ENCODE data around the gene PHTF2. TPM values are rescaled to one million over a fixed set of nuclear protein-coding genes. Genes with fewer than 3 reads are reported as not detected.
"Not testable (repeated sequence)": the region's sequence is repeated elsewhere in the genome, so short reads cannot be mapped to it uniquely, and the experiment has no call there.

The PHTF2 gene
- total RNA-seq, 1 experiment from 2014 or later, result 17.3 TPM

- no peaks in the 10 kb centered on the region for H3K36me3 ChIP-seq (replicated peaks; ENCODE audit: control insufficient read depth, insufficient read depth, low read length)
- DNase-seq, result no peak
- H3K4me3 ChIP-seq (ENCODE audit: insufficient read depth, low read depth, low read length), result no peak overlapping the region
- H3K27me3 ChIP-seq (ENCODE audit: control insufficient read depth, insufficient read depth, low read length), result no peaks in the 10 kb centered on the region
Measured at GRCh38 chr7:77979219-77979618, 180.6 kb downstream of the PHTF2 start.

DNA sequence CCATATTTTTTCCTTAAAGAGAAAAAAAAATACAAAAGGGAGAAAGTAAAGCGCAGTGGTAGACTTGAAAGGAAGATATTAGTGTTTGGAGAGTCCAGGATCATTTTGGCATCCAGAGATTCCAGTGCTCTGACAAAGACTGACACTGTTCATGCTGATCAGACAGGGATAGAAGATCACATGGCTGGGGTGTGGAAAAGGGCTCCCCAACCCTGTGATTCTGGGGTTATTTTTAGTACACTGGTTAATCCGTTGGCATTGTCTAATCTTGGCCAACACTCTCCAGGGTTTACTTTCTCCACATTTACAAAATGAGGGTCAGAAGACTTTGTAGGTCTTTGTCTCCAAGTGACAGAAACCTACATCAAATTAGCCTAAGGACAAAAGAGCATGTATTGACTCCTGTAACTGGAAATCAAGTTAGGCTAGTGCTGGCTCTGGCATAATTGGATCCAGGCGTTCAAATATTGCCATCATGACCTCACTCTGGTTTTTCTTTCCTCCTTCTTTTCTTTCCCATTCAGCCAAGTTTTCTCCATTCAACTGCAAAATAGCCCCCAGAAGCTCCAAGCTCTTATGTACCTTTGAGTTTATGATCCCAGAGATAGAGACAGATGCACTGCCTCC lies 181.6 kb downstream of the PHTF2 start:
- DNase-seq, result no peak
- Histone ChIP-seq H3K36me3 (replicated peaks; ENCODE audit: control insufficient read depth, insufficient read depth, low read length) (no peaks in the 10 kb centered on the region), H3K4me3 (ENCODE audit: insufficient read depth, low read depth, low read length) (no peak overlapping the region), H3K27me3 (ENCODE audit: control insufficient read depth, insufficient read depth, low read length) (no peaks in the 10 kb centered on the region)

DNA sequence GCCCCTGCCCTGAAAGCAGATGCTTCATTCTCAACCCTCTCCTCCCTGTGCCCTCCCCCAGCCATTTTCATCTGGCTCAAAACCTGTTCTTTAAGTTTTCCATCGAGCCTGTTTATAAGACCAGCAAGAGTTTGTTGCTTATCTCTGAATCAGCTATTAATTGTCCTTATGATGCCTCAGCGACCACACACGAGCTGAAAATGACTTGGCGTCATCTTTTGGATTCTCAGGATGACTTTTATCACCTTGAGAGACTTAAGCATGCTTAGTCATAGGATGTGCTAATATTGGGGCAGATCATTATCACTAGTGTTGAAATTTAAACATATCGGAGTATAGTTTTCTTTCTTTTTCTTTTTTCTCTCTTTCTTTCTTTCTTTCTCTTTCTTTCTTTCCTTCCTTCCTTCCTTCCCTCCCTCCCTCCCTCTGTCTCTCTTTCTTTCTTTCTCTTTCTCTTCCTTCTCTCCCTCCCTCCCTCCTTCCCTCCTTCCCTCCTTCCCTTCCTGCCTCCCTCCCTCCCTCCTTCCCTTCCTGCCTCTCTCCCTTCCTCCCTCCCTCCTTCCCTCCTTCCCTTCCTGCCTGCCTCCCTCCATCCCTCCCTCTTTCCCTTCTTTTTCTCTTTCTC lies 184.5 kb downstream of the PHTF2 start:
- Histone ChIP-seq H3K36me3 (replicated peaks; ENCODE audit: control insufficient read depth, insufficient read depth, low read length) (no peaks in the 10 kb centered on the region), H3K4me3 (ENCODE audit: insufficient read depth, low read depth, low read length) (no peak overlapping the region), H3K27me3 (ENCODE audit: control insufficient read depth, insufficient read depth, low read length) (no peaks in the 10 kb centered on the region)
- no peak for DNase-seq

GRCh38 chr7:77983973-77984372 lies 185.4 kb downstream of the PHTF2 start:
- no peak for DNase-seq
- Histone ChIP-seq H3K36me3 (replicated peaks; ENCODE audit: control insufficient read depth, insufficient read depth, low read length) (no peaks in the 10 kb centered on the region), H3K4me3 (ENCODE audit: insufficient read depth, low read depth, low read length) (no peak overlapping the region), H3K27me3 (ENCODE audit: control insufficient read depth, insufficient read depth, low read length) (no peaks in the 10 kb centered on the region)

GRCh38 chr7:77985232-77985973 lies 186.8 kb downstream of the PHTF2 start:
- H3K36me3 ChIP-seq (replicated peaks; ENCODE audit: control insufficient read depth, insufficient read depth, low read length), result no peaks in the 10 kb centered on the region
- H3K4me3 ChIP-seq (ENCODE audit: insufficient read depth, low read depth, low read length), result no peak overlapping the region
- H3K27me3 ChIP-seq (ENCODE audit: control insufficient read depth, insufficient read depth, low read length), result no peaks in the 10 kb centered on the region
- no peak for DNase-seq

DNA sequence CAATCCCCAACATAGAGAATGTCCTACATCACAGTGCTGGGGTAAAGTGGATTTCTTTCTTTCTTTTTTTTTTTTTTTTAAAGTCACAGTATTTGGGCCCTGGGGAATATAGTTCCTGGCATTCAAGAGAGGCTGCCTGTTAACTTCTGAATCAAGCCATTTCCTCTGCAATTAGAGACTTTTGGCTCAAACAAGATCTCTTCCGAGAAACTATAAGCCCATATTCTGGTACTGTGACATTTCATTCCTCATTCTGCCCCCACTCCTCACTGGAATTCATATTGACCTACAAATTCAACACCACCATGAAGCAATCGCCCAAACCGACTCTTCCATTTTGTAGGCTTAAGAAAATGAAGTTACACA lies 187.4 kb downstream of the PHTF2 start:
- no peak overlapping the region for H3K4me3 ChIP-seq (ENCODE audit: insufficient read depth, low read depth, low read length)
- no peaks in the 10 kb centered on the region for H3K27me3 ChIP-seq (ENCODE audit: control insufficient read depth, insufficient read depth, low read length)
- H3K36me3 ChIP-seq (replicated peaks; ENCODE audit: control insufficient read depth, insufficient read depth, low read length), result no peaks in the 10 kb centered on the region
- DNase-seq, result no peak

- H3K36me3 ChIP-seq (replicated peaks; ENCODE audit: control insufficient read depth, insufficient read depth, low read length), result no peaks in the 10 kb centered on the region
- no peak overlapping the region for H3K4me3 ChIP-seq (ENCODE audit: insufficient read depth, low read depth, low read length)
- no peak for DNase-seq
- no peaks in the 10 kb centered on the region for H3K27me3 ChIP-seq (ENCODE audit: control insufficient read depth, insufficient read depth, low read length)
Measured at GRCh38 chr7:77989981-77990566, 191.5 kb downstream of the PHTF2 start.

- Histone ChIP-seq H3K36me3 (replicated peaks; ENCODE audit: control insufficient read depth, insufficient read depth, low read length) (no peaks in the 10 kb centered on the region), H3K4me3 (ENCODE audit: insufficient read depth, low read depth, low read length) (no peak overlapping the region), H3K27me3 (ENCODE audit: control insufficient read depth, insufficient read depth, low read length) (no peaks in the 10 kb centered on the region)
- DNase-seq, result no peak
Measured at GRCh38 chr7:77991656-77992055, 193.1 kb downstream of the PHTF2 start.

- no peak for DNase-seq
- H3K4me3 ChIP-seq (ENCODE audit: insufficient read depth, low read depth, low read length), result no peak overlapping the region
- H3K27me3 ChIP-seq (ENCODE audit: control insufficient read depth, insufficient read depth, low read length), result no peaks in the 10 kb centered on the region
- no peaks in the 10 kb centered on the region for H3K36me3 ChIP-seq (replicated peaks; ENCODE audit: control insufficient read depth, insufficient read depth, low read length)
Measured at GRCh38 chr7:77993838-77994237, 195.3 kb downstream of the PHTF2 start.

- DNase-seq, result peak; percentile 80
- H3K27me3 ChIP-seq (ENCODE audit: control insufficient read depth, insufficient read depth, low read length), result no peaks in the 10 kb centered on the region
- H3K4me3 ChIP-seq (ENCODE audit: insufficient read depth, low read depth, low read length), result no peak overlapping the region
- H3K36me3 ChIP-seq (replicated peaks; ENCODE audit: control insufficient read depth, insufficient read depth, low read length), result no peaks in the 10 kb centered on the region
Measured at GRCh38 chr7:77995717-77996116, 197.1 kb downstream of the PHTF2 start.

GRCh38 chr7:77999168-77999567 lies 200.6 kb downstream of the PHTF2 start:
- not testable (repeated sequence) for H3K27me3 ChIP-seq (ENCODE audit: control insufficient read depth, insufficient read depth, low read length); H3K36me3 ChIP-seq (replicated peaks; ENCODE audit: control insufficient read depth, insufficient read depth, low read length); DNase-seq; H3K4me3 ChIP-seq (ENCODE audit: insufficient read depth, low read depth, low read length)

DNA sequence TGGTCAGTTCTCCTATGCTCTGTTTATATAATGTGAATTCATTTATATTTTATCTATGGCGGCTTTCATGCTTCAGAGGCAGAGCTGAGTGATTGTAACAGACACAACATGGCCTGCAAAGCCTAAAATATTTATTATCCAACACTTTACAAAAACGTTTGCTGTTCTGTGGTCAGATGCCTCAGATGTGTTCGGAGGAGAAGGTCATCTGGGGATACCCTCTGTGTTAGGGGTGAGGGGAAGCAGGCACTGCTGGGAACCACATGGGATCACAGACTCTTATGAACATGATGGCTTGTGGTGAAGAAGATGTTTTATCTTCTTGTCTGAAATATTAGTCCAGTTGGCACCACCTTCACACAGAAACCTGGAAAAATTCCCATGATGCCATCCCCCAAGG lies 203.4 kb downstream of the PHTF2 start:
- DNase-seq, result no peak
- Histone ChIP-seq H3K36me3 (replicated peaks; ENCODE audit: control insufficient read depth, insufficient read depth, low read length) (no peaks in the 10 kb centered on the region), H3K27me3 (ENCODE audit: control insufficient read depth, insufficient read depth, low read length) (no peaks in the 10 kb centered on the region), H3K4me3 (ENCODE audit: insufficient read depth, low read depth, low read length) (no peak overlapping the region)

DNA sequence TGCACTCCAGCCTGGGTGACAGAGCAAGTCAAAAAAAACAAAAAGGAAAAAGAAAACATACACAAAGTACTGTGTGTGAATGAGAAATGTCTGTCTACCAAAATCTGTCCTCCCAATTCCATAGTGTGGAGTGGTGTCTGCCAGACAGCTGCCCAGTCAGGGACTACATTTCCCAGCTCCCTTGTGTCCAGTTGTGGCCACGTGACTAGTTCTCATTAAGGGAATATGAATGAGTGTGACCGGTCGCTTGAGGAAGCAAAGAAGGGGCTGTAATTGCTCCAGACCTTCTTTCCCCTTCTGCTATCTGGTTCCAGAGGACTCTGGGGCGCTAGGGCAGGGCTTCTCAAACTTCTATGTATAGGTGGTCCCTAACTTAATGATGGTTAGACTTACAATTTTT lies 204.1 kb downstream of the PHTF2 start:
- no peaks in the 10 kb centered on the region for H3K27me3 ChIP-seq (ENCODE audit: control insufficient read depth, insufficient read depth, low read length)
- no peak overlapping the region for H3K4me3 ChIP-seq (ENCODE audit: insufficient read depth, low read depth, low read length)
- no peaks in the 10 kb centered on the region for H3K36me3 ChIP-seq (replicated peaks; ENCODE audit: control insufficient read depth, insufficient read depth, low read length)
- no peak for DNase-seq

GRCh38 chr7:78006063-78006755 lies 207.6 kb downstream of the PHTF2 start:
- no peaks in the 10 kb centered on the region for H3K27me3 ChIP-seq (ENCODE audit: control insufficient read depth, insufficient read depth, low read length)
- peak; percentile 29 for DNase-seq
- no peak overlapping the region for H3K4me3 ChIP-seq (ENCODE audit: insufficient read depth, low read depth, low read length)
- H3K36me3 ChIP-seq (replicated peaks; ENCODE audit: control insufficient read depth, insufficient read depth, low read length), result no peaks in the 10 kb centered on the region
